Measurements from ENCODE around the gene ACTL10. TPM values are rescaled to one million over a fixed set of nuclear protein-coding genes. Genes with fewer than 3 reads are reported as not detected.

Gene ACTL10
- total and polyA plus RNA-seq, 2 of the 13 experiments (the other 11 are each of a cell fraction or from before 2014, with no cell fraction given) = not detected

DNA sequence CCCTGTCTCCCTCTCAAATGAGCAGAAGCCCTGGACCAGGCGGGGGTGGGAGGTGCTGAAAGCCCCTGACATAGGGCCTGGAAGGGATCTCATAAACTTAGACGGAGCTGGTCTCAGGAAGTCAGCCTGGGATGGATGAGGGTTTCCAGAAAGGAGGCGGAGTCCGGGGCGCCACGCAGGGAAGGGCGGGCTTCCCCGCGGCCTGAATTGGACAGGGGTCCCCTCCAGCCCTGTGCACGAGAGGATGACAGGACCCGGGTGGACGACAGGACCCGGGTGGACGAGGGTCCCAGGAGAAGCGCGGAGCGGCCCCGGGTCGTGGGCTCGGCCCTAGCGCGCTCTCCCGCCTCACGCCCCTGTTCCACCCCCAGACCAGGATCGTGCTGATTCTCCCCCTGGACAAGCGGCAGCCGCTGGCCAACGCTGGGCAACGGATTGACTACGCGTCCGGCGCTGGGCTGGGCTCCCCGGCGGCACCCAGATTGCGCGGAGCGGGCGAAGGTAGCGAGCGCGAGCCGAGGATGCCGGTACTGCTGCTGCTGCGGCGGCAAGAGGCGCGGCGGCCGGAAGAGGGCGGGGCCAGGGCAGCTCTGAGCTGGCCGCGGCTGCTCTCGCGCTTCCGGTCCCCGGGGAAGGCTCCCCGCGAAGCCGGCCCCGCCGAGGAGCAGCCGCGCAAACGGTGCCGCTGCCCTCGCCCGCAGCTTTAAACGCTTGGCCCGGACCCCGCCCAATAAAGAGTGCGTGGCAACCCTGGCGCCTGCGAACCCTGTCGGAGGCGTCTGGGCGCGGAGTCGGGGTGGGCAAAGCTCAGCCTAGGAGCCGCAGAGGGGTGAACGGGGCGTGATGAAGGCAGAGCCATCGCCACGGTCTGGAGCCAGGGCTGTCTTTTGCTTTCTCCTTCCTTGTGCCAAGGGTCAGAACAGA, 3.3 kb upstream of the ACTL10 start:
- ATAC-seq = peak; percentile 87
- no peak overlapping the region for H2AFZ ChIP-seq (ENCODE audit: low read length)
- TF ChIP-seq SRF (IDR thresholded peaks at IDR 0.05; ENCODE audit: low read depth, low read length) (no peak), MYC (CRISPR knock-in tag; IDR thresholded peaks at IDR 0.05; ENCODE audit: borderline replicate concordance) (peak; percentile 36; the same call in 1 of the 2 replicates), ZNF17 (CRISPR knock-in tag; IDR thresholded peaks at IDR 0.05) (no peak), SOX5 (CRISPR knock-in tag; IDR thresholded peaks at IDR 0.05; ENCODE audit: borderline replicate concordance) (no peak; the same call in 1 of the 2 replicates), ATRX (CRISPR knock-in tag; IDR thresholded peaks at IDR 0.05; ENCODE audit: borderline replicate concordance) (no peak), ZNF530 (CRISPR knock-in tag; IDR thresholded peaks at IDR 0.05; ENCODE audit: low read depth) (peak; percentile 32; the same call in 1 of the 2 replicates), MAFK (conservative IDR thresholded peaks at IDR 0.05 in 1 of 2, IDR thresholded peaks at IDR 0.05 in 1 of 2; ENCODE audit: low read length in 2 of 2) (no peak), ZNF33A (CRISPR knock-in tag; IDR thresholded peaks at IDR 0.05; ENCODE audit: borderline replicate concordance) (no peak), HDAC2 (CRISPR knock-in tag; IDR thresholded peaks at IDR 0.05) (peak; percentile 63; the same call in 1 of the 2 replicates), RORA (CRISPR knock-in tag; IDR thresholded peaks at IDR 0.05) (no peak), HNRNPL (IDR thresholded peaks at IDR 0.05; ENCODE audit: low read depth, low read length) (peak; percentile 43; the same call in 1 of the 2 replicates), ZNF557 (CRISPR knock-in tag; IDR thresholded peaks at IDR 0.05) (peak; percentile 70; the same call in 1 of the 2 replicates), MXI1 (IDR thresholded peaks at IDR 0.05; ENCODE audit: borderline replicate concordance, low read depth, low read length) (peak; percentile 51; the same call in 1 of the 3 replicates), NFIB (CRISPR knock-in tag; IDR thresholded peaks at IDR 0.05; ENCODE audit: borderline replicate concordance) (no peak)
- TF ChIP-seq, protein P1, sequence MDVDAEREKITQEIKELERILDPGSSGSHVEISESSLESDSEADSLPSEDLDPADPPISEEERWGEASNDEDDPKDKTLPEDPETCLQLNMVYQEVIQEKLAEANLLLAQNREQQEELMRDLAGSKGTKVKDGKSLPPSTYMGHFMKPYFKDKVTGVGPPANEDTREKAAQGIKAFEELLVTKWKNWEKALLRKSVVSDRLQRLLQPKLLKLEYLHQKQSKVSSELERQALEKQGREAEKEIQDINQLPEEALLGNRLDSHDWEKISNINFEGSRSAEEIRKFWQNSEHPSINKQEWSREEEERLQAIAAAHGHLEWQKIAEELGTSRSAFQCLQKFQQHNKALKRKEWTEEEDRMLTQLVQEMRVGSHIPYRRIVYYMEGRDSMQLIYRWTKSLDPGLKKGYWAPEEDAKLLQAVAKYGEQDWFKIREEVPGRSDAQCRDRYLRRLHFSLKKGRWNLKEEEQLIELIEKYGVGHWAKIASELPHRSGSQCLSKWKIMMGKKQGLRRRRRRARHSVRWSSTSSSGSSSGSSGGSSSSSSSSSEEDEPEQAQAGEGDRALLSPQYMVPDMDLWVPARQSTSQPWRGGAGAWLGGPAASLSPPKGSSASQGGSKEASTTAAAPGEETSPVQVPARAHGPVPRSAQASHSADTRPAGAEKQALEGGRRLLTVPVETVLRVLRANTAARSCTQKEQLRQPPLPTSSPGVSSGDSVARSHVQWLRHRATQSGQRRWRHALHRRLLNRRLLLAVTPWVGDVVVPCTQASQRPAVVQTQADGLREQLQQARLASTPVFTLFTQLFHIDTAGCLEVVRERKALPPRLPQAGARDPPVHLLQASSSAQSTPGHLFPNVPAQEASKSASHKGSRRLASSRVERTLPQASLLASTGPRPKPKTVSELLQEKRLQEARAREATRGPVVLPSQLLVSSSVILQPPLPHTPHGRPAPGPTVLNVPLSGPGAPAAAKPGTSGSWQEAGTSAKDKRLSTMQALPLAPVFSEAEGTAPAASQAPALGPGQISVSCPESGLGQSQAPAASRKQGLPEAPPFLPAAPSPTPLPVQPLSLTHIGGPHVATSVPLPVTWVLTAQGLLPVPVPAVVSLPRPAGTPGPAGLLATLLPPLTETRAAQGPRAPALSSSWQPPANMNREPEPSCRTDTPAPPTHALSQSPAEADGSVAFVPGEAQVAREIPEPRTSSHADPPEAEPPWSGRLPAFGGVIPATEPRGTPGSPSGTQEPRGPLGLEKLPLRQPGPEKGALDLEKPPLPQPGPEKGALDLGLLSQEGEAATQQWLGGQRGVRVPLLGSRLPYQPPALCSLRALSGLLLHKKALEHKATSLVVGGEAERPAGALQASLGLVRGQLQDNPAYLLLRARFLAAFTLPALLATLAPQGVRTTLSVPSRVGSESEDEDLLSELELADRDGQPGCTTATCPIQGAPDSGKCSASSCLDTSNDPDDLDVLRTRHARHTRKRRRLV (CRISPR knock-in tag; IDR thresholded peaks at IDR 0.05) = no peak
- TF ChIP-seq, protein P2, sequence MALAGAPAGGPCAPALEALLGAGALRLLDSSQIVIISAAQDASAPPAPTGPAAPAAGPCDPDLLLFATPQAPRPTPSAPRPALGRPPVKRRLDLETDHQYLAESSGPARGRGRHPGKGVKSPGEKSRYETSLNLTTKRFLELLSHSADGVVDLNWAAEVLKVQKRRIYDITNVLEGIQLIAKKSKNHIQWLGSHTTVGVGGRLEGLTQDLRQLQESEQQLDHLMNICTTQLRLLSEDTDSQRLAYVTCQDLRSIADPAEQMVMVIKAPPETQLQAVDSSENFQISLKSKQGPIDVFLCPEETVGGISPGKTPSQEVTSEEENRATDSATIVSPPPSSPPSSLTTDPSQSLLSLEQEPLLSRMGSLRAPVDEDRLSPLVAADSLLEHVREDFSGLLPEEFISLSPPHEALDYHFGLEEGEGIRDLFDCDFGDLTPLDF (CRISPR knock-in tag; IDR thresholded peaks at IDR 0.05) = 0 out of 2 replicates have a peak, but pooled peaks have one; percentile 12

More for the DNA sequence above, 3.3 kb upstream of the ACTL10 start:
- ChIA-PET POLR2A (interaction anchor here (0.5 to 3.7 kb wide), 22 partner anchors 10 to 449 kb away, joined by 3 to 24 read pairs (median 6); partner anchors contain the start of genes CBFA2T2, CDK5RAP1, CHMP4B and EIF2S2), CTCF (ENCODE audit: low intra/inter-chr PET ratio, low total read pairs) (interaction anchor here (1.5 kb wide), 1 partner anchor 69 kb away, joined by 5 read pairs; the partner anchor contains the start of gene ZNF341)
- Histone ChIP-seq H4K20me1 (ENCODE audit: insufficient read depth, low read length) (no peaks in the 10 kb centered on the region), H3K9me3 (ENCODE audit: low read length) (no peaks in the 10 kb centered on the region), H3K27ac (ENCODE audit: extremely low read length, insufficient read depth, low read length) (peak overlapping the region; percentile 65), H3K4me2 (ENCODE audit: low read depth, low read length) (peak overlapping the region; percentile 98), H3K4me1 (ENCODE audit: insufficient read depth, low read length) (peaks cover 28% of the 10 kb centered on the region), H3K4me3 (replicated peaks in 1 of 3; ENCODE audit: insufficient read depth in 1 of 3, low read depth in 2 of 3, low read length in 3 of 3) (peak overlapping the region; percentile 77 to 88 (median 87)), H3K36me3 (replicated peaks in 1 of 2; ENCODE audit: control insufficient read depth in 1 of 2, insufficient read depth in 2 of 2, low read length in 2 of 2) (peaks cover 32% of the 10 kb centered on the region in 2 experiments), H3K79me2 (ENCODE audit: insufficient read depth, low read length) (peaks cover 8% of the 10 kb centered on the region), H3K9ac (ENCODE audit: insufficient read depth, low read depth, low read length) (peak overlapping the region; percentile 80), H3K27me3 (ENCODE audit: control insufficient read depth in 1 of 2, insufficient read depth in 2 of 2, low read length in 2 of 2) (no peaks in the 10 kb centered on the region; a peak in 1 of 5 replicates)
- BruUV-seq (replicated peaks) = no TSS peak
- in situ Hi-C loops (cut with HindIII; ENCODE audit: extremely low pct_ligation_motif_present, low pct_unique_long_range_greater_than_20kb) (no loop called here), intact Hi-C loops (cut with micrococcal nuclease; ENCODE audit: unreplicated experiment) (loop anchor here (5.0 kb wide), 1 partner anchor 261 kb away; the partner anchor contains the start of gene CDK5RAP1)
- FAIRE-seq = peak; percentile 71
- WGBS (ENCODE audit: low lambda C conversion rate) = 2% methylated on average over 65 of the region's 84 CpGs
- DNase-seq (ENCODE audit: low spot score) = peak; percentile 70
